ENCODE results near the gene MRPL20.
"Not testable (repeated sequence)": the region's sequence is repeated elsewhere in the genome, so short reads cannot be mapped to it uniquely, and the experiment has no call there.

The MRPL20 gene

GRCh38 chr1:1406821-1407635 lies at the start of gene MRPL20:
TSS of gene MRPL20 (minus strand) at chr1:1407293. CDS start at chr1:1407217, 76 bp downstream.
- peak; percentile 82 for DNase-seq (ENCODE audit: low read depth)

DNA sequence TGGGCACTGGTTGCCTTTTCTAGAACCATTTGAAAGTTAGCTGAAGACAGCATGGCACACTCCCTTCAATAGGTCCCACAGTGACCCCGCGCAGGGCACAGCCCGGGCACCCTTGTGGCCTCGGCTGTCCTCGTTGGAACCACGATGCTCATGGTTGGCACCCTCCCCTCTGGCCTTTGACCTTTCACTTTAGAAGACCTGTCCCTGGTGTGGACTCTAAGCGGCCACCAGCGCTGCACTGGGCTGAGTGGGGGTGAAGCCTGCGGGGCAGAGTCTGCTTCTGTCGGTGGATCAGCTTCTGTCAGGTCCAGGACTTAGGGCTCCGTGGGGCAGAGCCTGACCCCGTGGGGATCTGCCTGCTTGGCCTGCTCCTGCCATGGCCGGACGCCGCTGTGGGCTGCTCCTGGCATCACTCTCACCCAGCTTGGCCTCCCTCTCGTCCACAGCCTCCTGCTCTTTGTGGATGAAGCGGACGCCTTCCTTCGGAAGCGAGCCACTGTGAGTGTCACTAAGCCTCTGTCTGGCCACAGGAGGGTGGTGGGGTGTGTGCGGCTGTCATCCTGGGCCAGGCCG lies 49.7 kb upstream of the MRPL20 start:
- DNase-seq (ENCODE audit: low read depth): not testable (repeated sequence)

DNA sequence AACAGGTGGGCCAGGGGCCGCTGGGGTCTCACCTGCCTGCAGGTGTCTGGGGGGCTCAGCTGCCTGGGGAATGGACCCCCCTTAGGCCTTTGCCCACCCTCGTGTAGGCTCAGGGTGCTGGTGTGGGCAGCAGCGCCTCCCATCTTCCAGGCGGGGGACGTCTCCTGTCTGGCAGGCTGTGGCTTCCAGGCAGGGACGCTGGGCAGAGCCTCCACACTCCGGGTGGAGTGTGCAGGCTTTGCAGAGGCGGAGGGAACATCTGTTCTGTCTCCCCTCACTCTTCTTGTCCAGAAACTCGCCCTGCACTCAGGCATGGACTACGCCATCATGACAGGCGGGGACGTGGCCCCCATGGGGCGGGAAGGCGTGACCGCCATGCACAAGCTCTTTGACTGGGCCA lies 48.8 kb upstream of the MRPL20 start:
- not testable (repeated sequence) for DNase-seq (ENCODE audit: low read depth)

DNA sequence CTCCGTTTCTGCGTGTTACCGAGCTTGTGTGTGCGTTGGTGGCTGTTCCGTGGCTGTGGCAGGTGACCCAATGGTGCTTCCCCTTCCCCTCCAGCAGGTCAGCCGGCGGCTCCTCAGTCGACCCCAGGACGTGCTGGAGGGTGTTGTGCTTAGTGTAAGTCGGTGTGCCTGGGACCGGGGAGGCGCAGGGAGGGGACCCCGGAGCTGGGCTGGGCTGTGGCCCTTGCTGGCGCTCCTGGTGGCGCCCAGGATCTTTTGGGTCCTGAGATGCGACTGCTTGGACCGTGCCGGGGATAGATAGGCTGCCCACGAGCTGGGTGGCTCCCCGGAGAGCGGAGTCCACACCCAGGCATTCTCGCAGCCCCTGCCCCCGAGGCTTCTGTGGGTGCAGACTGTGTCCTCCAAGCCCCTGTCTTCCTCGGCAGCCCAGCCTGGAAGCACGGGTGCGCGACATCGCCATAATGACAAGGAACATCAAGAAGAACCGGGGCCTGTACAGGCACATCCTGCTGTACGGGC lies 48.3 kb upstream of the MRPL20 start:
- DNase-seq (ENCODE audit: low read depth): no peak

DNA sequence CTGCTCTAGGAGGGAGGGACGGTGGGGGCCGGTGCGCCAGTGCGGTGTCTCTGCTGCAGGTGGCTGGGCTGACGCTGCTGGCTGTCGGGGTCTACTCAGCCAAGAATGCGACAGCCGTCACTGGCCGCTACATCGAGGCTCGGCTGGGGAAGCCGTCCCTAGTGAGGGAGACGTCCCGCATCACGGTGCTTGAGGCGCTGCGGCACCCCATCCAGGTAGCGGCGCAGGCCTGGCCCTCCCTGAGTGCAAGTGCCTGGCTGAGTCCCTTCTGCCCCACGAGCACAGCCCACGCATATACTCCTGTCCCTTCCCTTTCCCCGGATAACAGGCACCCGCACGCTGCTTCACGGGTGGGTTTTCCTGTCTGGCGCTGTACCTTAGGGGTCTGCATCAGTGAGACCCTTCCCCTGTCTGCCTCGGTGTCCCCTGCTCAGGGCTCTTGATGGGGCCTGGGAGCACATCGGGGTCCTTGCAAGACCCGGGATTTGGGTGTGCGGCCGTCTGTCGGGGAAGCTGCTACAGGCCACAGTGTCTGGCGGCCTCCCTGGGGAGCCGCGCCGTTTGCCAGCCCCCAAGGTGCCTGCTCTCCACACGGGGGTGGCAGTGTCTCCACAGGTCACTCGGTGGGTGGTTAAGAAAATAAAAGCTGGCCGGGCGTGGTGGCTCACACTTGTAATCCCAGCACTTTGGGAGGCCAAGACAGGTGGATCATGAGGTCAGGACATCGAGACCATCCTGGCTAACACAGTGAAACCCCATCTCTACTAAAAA lies 47.4 kb upstream of the MRPL20 start:
- not testable (repeated sequence) for DNase-seq (ENCODE audit: low read depth)

DNA sequence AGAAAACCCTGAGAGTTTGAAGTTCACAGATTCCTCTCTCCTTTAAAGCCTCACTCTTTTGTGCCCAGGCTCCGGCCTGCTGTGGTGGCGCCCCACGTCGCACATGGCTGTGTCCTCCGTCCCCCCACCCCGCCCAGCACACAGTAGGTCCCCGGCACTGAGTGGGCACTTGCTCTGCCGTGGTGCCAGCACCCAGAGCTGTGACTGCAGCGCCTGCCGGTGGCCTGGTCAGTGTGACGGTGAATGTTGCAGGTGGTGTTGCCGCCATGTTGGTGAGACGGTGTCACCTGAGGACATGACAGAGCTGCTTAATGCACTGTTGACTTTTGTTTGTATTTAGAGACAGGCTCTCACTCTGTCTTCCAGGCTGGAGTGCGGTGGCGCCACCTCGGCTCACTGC lies 45.8 kb upstream of the MRPL20 start:
- DNase-seq (ENCODE audit: low read depth): no peak

DNA sequence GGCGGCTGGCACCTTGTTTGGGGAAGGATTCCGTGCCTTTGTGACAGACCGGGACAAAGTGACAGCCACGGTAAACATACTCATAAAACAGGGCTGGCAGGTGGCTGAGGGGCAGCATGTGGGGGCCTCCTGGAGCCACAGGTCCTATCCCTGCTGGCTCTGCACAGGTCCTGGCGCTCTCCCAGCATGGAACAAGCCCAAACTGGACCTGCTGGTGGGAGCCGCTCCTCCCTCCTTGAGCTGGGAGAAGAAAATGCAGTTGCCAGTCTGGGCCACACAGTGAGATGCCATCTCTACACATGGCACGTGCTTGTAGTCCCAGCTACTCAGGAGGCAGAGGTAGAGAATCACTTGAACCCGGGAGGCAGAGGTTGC lies 45.3 kb upstream of the MRPL20 start:
- DNase-seq (ENCODE audit: low read depth): not testable (repeated sequence)

- no peak for DNase-seq (ENCODE audit: low read depth)
These were observed 44.7 kb upstream of the MRPL20 start for GRCh38 chr1:1451696-1452364.

DNA sequence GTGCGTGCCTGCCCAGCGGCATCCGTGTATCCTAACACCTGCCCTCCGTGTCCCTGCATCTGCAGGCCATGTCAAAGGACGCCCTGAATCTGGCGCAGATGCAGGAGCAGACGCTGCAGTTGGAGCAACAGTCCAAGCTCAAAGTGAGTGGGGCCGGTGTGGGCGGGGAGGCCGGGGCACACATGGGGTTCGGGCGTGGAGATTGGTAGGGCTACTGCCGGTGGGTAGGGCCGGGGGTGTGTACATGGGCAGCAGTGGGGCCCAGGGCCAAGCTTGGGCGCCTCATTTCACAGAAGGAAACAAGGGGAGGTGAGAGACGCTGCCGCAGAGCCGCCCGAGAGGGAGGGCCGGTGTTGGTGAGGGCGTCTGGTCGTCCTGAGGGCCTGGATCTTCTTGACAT lies 43.5 kb upstream of the MRPL20 start:
- DNase-seq (ENCODE audit: low read depth): not testable (repeated sequence)

- no peak for DNase-seq (ENCODE audit: low read depth)
These were observed 42.1 kb upstream of the MRPL20 start, which contains the start of gene ATAD3C for GRCh38 chr1:1449099-1449739. TSS of gene ATAD3C (plus strand) at chr1:1449689. CDS start at chr1:1450684, 995 bp downstream.

DNA sequence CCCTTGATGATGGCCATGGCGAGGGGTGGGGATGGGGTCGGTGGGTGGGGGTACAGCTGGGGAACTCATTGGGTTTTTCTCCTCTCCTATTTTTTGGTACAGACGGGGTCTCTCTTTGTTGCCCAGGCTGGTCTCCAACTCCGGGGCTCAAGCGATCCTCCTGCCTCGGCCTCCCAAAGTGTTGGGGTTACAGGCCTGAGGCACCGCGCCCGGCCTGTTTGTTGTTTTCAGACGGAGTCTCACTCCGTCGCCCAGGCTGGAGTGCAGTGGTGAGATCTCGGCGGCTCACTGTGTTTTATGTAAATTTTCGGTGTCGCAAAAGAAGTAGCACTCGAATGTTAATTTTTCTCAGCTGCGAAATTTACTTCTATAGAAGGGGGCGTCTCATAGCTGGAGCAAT lies 39.5 kb upstream of the MRPL20 start:
- not testable (repeated sequence) for DNase-seq (ENCODE audit: low read depth)

DNA sequence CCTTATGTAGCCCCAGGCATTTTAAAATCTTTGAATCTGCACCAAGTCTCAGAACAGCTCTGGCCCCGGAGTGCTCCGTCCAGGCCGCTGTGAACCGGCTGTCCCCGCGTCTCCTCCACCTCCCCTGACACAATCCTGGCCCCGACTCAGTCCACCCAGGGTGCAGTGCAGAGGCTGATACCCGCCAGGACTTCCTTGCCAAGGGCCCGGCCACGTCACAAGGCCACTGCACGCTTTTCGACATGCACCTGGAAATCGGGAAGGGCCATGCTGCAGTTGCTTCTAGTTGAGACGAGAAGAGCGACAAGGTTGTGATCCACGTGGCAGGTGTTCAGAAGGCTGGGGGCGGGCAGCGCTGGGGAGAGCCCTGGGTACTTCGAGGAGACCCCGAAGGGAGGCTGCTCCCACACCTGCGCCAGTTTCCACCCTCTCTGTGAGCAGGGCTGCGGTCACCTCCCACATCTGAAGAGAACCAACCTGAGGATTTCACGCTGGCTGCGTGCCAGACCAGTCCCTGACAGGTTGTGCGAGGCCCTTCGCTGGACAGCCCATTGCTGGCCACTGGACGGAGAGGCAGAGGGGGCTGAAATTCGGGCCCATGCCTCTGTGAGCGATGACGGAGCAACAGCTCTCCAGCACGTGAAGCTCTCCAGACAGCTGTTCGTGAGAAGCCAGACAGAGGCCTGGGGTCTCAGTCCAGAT lies 35.1 kb upstream of the MRPL20 start:
- DNase-seq (ENCODE audit: low read depth): no peak

- DNase-seq (ENCODE audit: low read depth): no peak
These were observed 34.2 kb upstream of the MRPL20 start for GRCh38 chr1:1441002-1441888.

GRCh38 chr1:1440262-1441001 lies 33.3 kb upstream of the MRPL20 start:
- no peak for DNase-seq (ENCODE audit: low read depth)

DNA sequence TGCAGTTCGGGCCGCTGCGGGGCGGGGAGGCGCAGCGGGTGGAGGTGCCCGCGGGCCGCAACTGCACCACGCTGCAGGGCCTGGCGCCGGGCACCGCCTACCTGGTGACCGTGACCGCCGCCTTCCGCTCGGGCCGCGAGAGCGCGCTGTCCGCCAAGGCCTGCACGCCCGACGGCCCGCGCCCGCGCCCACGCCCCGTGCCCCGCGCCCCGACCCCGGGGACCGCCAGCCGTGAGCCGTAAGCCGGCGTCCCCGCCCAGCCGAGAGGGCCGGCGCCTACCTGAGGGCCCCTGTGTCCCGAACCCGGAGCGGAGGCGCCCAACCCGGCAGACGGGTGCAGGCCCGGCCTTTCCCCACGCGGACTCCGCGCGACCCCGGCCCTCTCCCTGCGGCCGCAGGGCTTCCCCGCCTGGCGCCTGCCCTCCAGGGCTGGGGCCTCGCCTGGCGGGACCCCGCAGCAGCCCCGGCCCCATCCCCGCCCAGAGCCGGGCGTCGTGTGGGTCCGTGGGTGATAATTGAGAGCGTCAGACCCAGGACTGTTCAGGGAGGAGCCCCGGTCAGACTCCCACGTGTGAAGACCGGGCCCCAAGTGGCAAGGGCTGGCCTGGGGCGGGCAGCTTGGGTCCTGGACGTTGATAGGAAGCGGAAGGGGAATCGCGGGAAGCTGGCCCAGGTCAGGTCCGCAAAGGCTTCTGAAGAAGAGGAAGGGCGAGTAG lies 32.6 kb upstream of the MRPL20 start:
- no peak for DNase-seq (ENCODE audit: low read depth)

GRCh38 chr1:1438531-1439381 lies 31.7 kb upstream of the MRPL20 start:
- DNase-seq (ENCODE audit: low read depth): no peak

- DNase-seq (ENCODE audit: low read depth): no peak
These were observed 30.8 kb upstream of the MRPL20 start for GRCh38 chr1:1437904-1438376.
